A549 (cell line): ENCODE results near the gene EFNA3. TPM values are rescaled to one million over a fixed set of nuclear protein-coding genes. Genes with fewer than 3 reads are reported as not detected.

Source experiments
- ATAC-seq, 2 experiments: fragments of 200-7000 bp in 1 of 2; fragments of >200 bp in 1 of 2; cut with Nextera tagmentation in 1 of 2; cut with Tn5 transposase in 1 of 2; 3 replicates each; pipeline versions ENCODE4 v1.8.0 to v1.9.1; 2018 to 2020; ENCODE audit warnings: mild to moderate bottlenecking in 1 of 2, moderate library complexity in 1 of 2
- CTCF ChIA-PET: fragments of 300-600 bp; sonication (Branson Sonifier 250); formaldehyde crosslinking; extraction: SDS; loops from one replicate; lab custom pipeline; 2021; ENCODE audit warnings: antibody characterized with exemption, inconsistent platforms; lab: Yijun Ruan, JAX
- POLR2A ChIA-PET: fragments of 350-600 bp; formaldehyde crosslinking; extraction: SDS; loops from one replicate; lab custom pipeline; 2021; ENCODE audit warnings: antibody characterized with exemption, inconsistent platforms; lab: Yijun Ruan, JAX
- DNase-seq, 2 experiments: peaks; one replicate each; pipeline versions ENCODE4 v3.0.0 to v3.0.0-alpha.2; 2011 to 2016; ENCODE audit warnings: low read depth in 1 of 2, low spot score in 1 of 2
- FAIRE-seq: peaks from 2 replicates; lab custom pipeline; 2011; peaks lifted over from hg19 to GRCh38; lab: Jason Lieb, UNC
- H3K27ac ChIP-seq, 2 experiments: fragments of >200 bp; sonication (Bioruptor Twin); formaldehyde crosslinking; 3 replicates each; pipeline ENCODE4 v1.5.1; 2016 to 2017
- H3K4me1 ChIP-seq: fragments of >200 bp; sonication (Bioruptor Twin); formaldehyde crosslinking; 3 replicates; pipeline ENCODE4 v1.6.1; 2016
- H3K4me2 ChIP-seq: fragments of >200 bp; sonication (Bioruptor Twin); formaldehyde crosslinking; 3 replicates; pipeline ENCODE4 v1.6.1; 2016
- H3K4me3 ChIP-seq: fragments of >200 bp; sonication (Bioruptor Twin); formaldehyde crosslinking; 3 replicates; pipeline ENCODE4 v1.5.1; 2016
- H3K9me3 ChIP-seq: fragments of >200 bp; sonication (Bioruptor Twin); formaldehyde crosslinking; 3 replicates; pipeline ENCODE4 v1.6.1; 2016
- BHLHE40 ChIP-seq: IDR thresholded peaks from 2 replicates; pipeline ENCODE4 v1.6.1; 2012; ENCODE audit warnings: low read depth, low read length, inconsistent platforms
- FOXS1 ChIP-seq: fragments of 250-450 bp; sonication (Bioruptor Pico); IDR thresholded peaks from 2 replicates; pipeline ENCODE4 v1.5.0; 2020; ENCODE audit warnings: mild to moderate bottlenecking, moderate library complexity
- GATA3 ChIP-seq: IDR thresholded peaks from 2 replicates; pipeline ENCODE4 v1.6.1; 2012; ENCODE audit warnings: borderline replicate concordance
- HDAC2 ChIP-seq: fragments of 200-600 bp; sonication (generic); IDR thresholded peaks from 2 replicates; pipeline ENCODE4 v1.6.1; 2016
- HMGXB4 ChIP-seq: fragments of 250-450 bp; sonication (Bioruptor Pico); IDR thresholded peaks from 2 replicates; pipeline ENCODE4 v1.5.0; 2021; ENCODE audit warnings: mild to moderate bottlenecking, moderate library complexity, borderline replicate concordance
- HOXB5 ChIP-seq: fragments of 250-450 bp; sonication (Bioruptor Pico); IDR thresholded peaks from 2 replicates; pipeline ENCODE4 v1.5.0; 2020; ENCODE audit warnings: mild to moderate bottlenecking, moderate library complexity
- JUN ChIP-seq, 2 experiments: fragments of >200 bp; sonication (Bioruptor Twin); formaldehyde crosslinking; IDR thresholded peaks; 2 replicates in 1 of 2; 3 replicates in 1 of 2; pipeline ENCODE4 v1.6.1; 2016 to 2017
- JUNB ChIP-seq: fragments of >200 bp; sonication (Bioruptor Twin); formaldehyde crosslinking; IDR thresholded peaks from 2 replicates; pipeline ENCODE4 v1.6.1; 2016
- KDM1A ChIP-seq: fragments of 200-600 bp; sonication (generic); IDR thresholded peaks from 2 replicates; pipeline ENCODE4 v1.6.1; 2016; ENCODE audit warnings: low read depth, mild to moderate bottlenecking
- KDM5A ChIP-seq: fragments of 200-600 bp; sonication (generic); IDR thresholded peaks from 2 replicates; pipeline ENCODE4 v1.6.1; 2016; ENCODE audit warnings: antibody characterized with exemption, mild to moderate bottlenecking
- MAFK ChIP-seq: fragments of 450-650 bp; IDR thresholded peaks from 2 replicates; pipeline ENCODE4 v1.6.1; 2014; ENCODE audit not compliant: partially characterized antibody
- MAX ChIP-seq: IDR thresholded peaks from 2 replicates; pipeline ENCODE4 v1.6.1; 2012
- MAZ ChIP-seq: fragments of 150-350 bp; IDR thresholded peaks from 2 replicates; pipeline ENCODE4 v1.6.1; 2014; ENCODE audit warnings: antibody characterized with exemption, low read depth, low read length, borderline replicate concordance
- MYC ChIP-seq: IDR thresholded peaks from 2 replicates; pipeline ENCODE4 v1.6.1; 2012; ENCODE audit warnings: mild to moderate bottlenecking, inconsistent platforms, low read length, improper control_type of control experiment, borderline replicate concordance
- PBX3 ChIP-seq: IDR thresholded peaks from 2 replicates; pipeline ENCODE4 v1.6.1; 2012
- POLR2A ChIP-seq: IDR thresholded peaks from 2 replicates; pipeline ENCODE4 v1.6.1; 2012; ENCODE audit warnings: mild to moderate bottlenecking, low read length
- POLR2AphosphoS2 ChIP-seq: conservative IDR thresholded peaks from 2 replicates; pipeline ENCODE4 v1.6.1; 2012; ENCODE audit warnings: low read length, improper control_type of control experiment, inconsistent platforms
- RAD21 ChIP-seq, 2 experiments: fragments of >200 bp in 1 of 2; sonication (Bioruptor Twin) in 1 of 2; formaldehyde crosslinking in 1 of 2; IDR thresholded peaks in 1 of 2; conservative IDR thresholded peaks in 1 of 2; 2 replicates in 1 of 2; 3 replicates in 1 of 2; pipeline ENCODE4 v1.6.1; 2012 to 2018; ENCODE audit warnings: inconsistent platforms in 1 of 2
- REST ChIP-seq: fragments of 200-600 bp; sonication (generic); IDR thresholded peaks from 2 replicates; pipeline ENCODE4 v1.6.1; 2016; ENCODE audit warnings: antibody characterized with exemption, mild to moderate bottlenecking, moderate library complexity
- RNF2 ChIP-seq: fragments of 200-600 bp; sonication (generic); IDR thresholded peaks from 2 replicates; pipeline ENCODE4 v1.6.1; 2016; ENCODE audit warnings: low read depth, mild to moderate bottlenecking, antibody characterized with exemption, moderate library complexity, borderline replicate concordance
- SREBF2 ChIP-seq: fragments of 450-650 bp; IDR thresholded peaks from 2 replicates; pipeline ENCODE4 v1.6.1; 2014; ENCODE audit warnings: mild to moderate bottlenecking, moderate library complexity
- TFCP2L1 ChIP-seq: fragments of 250-450 bp; sonication (Bioruptor Pico); IDR thresholded peaks from 2 replicates; pipeline ENCODE4 v1.5.0; 2021; ENCODE audit warnings: mild to moderate bottlenecking
- USF2 ChIP-seq: fragments of 450-650 bp; IDR thresholded peaks from 2 replicates; pipeline ENCODE4 v1.6.1; 2014; ENCODE audit warnings: antibody characterized with exemption
- ZC3H11A ChIP-seq: fragments of 450-650 bp; IDR thresholded peaks from 2 replicates; pipeline ENCODE4 v1.6.1; 2014; ENCODE audit warnings: antibody characterized with exemption, mild to moderate bottlenecking
- ZFP36 ChIP-seq: fragments of 450-650 bp; IDR thresholded peaks from 2 replicates; pipeline ENCODE4 v1.6.1; 2014; ENCODE audit warnings: borderline replicate concordance; ENCODE audit not compliant: partially characterized antibody
- ZNF302 ChIP-seq: fragments of 250-450 bp; sonication (Bioruptor Pico); IDR thresholded peaks from 2 replicates; pipeline ENCODE4 v1.9.0; 2021; ENCODE audit warnings: inconsistent platforms, mild to moderate bottlenecking, moderate library complexity
- ZSCAN20 ChIP-seq: fragments of 250-450 bp; sonication (Bioruptor Pico); IDR thresholded peaks from 2 replicates; pipeline ENCODE4 v1.8.0; 2022; ENCODE audit warnings: mild to moderate bottlenecking, moderate library complexity
- WGBS: methylation state at CpG from one replicate; pipeline ENCODE4 v1.1.6; 2017; ENCODE audit errors: missing lambda C conversion rate; 5-methylcytosine and 5-hydroxymethylcytosine counted together
- polyA plus RNA-seq, 4 experiments: library from polyadenylated mRNA; depleted of rRNA in 3 of 4; stranded (reverse); fragments of >200 nt; fragmentation: RNase III in 1 of 4; extraction: RNeasy Plus Mini Kit Qiagen cat#74134 plus additional on column Dnase treatment in 1 of 4; gene quantifications; 2 replicates in 3 of 4; 3 replicates in 1 of 4; pipeline ENCODE4 v1.2.3, GENCODE V29; 2011 to 2017
- TF ChIP-seq, protein P1 (sequence below): IDR thresholded peaks from 2 replicates; pipeline ENCODE4 v1.6.1; 2012; ENCODE audit warnings: low read depth, borderline replicate concordance
- TF ChIP-seq, protein P2 (sequence below): fragments of >200 bp; sonication (Bioruptor Twin); formaldehyde crosslinking; IDR thresholded peaks from 3 replicates; pipeline ENCODE4 v1.6.1; 2016

Gene EFNA3
- polyA plus RNA-seq, 2 of the 4 experiments (the other 2 are of a cell fraction): 1.9 to 2.7 TPM

- ATAC-seq (peak; percentile 66 to 77), DNase-seq (peak; percentile 84 to 90), FAIRE-seq (no peak)
- Histone ChIP-seq H3K27ac (peak within 1 kb of the TSS; percentile 93 to 94), H3K4me1 (peaks cover 22% of the 10 kb centered on the region), H3K4me2 (peak within 1 kb of the TSS; percentile 97), H3K9me3 (no peaks in the 10 kb centered on the region), H3K4me3 (peak within 1 kb of the TSS; percentile 94)
- ChIA-PET POLR2A (interaction anchor here (0.7 to 1.4 kb wide), 8 partner anchors 9 to 80 kb away, joined by 3 to 6 read pairs (median 4); partner anchors contain the start of gene SHC1), CTCF (interaction anchor here (0.7 to 27.3 kb wide), 12 partner anchors 11 to 446 kb away, joined by 3 to 350 read pairs (median 3); partner anchors contain the start of genes EFNA3, EFNA4 and KRTCAP2)
- 2% methylated on average over 11 of the region's 99 CpGs for WGBS
- TF ChIP-seq ZC3H11A: no peak
- peak; percentile 42; the same call in 1 of the 2 replicates for TF ChIP-seq PBX3
- TF ChIP-seq REST: no peak
- no peak for TF ChIP-seq MAZ
- no peak for TF ChIP-seq ZSCAN20 (CRISPR knock-in tag)
- TF ChIP-seq HMGXB4: no peak
- no peak for TF ChIP-seq JUNB
- TF ChIP-seq, protein P1, sequence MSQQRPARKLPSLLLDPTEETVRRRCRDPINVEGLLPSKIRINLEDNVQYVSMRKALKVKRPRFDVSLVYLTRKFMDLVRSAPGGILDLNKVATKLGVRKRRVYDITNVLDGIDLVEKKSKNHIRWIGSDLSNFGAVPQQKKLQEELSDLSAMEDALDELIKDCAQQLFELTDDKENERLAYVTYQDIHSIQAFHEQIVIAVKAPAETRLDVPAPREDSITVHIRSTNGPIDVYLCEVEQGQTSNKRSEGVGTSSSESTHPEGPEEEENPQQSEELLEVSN: peak; percentile 99
- no peak for TF ChIP-seq HDAC2
- no peak for TF ChIP-seq ZFP36
- TF ChIP-seq SREBF2: no peak
- no peak for TF ChIP-seq TFCP2L1 (CRISPR knock-in tag)
- TF ChIP-seq MYC: 0 out of 2 replicates have a peak, but pooled peaks have one; percentile 31
- no peak for TF ChIP-seq KDM1A
- no peak for TF ChIP-seq HOXB5 (CRISPR knock-in tag)
- TF ChIP-seq KDM5A: no peak
- no peak for TF ChIP-seq ZNF302 (CRISPR knock-in tag)
- peak; percentile 64 for TF ChIP-seq POLR2A
- TF ChIP-seq MAFK: no peak
- TF ChIP-seq JUN (IDR thresholded peaks at IDR 0.05): 0 out of 5 replicates have a peak, but pooled peaks of 1 of the 2 experiments have one; percentile 16
- no peak for TF ChIP-seq FOXS1
- TF ChIP-seq RAD21 (conservative IDR thresholded peaks at IDR 0.05 in 1 of 2, IDR thresholded peaks at IDR 0.05 in 1 of 2): peak; percentile 54 to 60
- peak; percentile 38 for TF ChIP-seq USF2
- no peak for TF ChIP-seq POLR2AphosphoS2
- TF ChIP-seq RNF2: peak; percentile 86; the same call in 1 of the 2 replicates
- TF ChIP-seq, protein P2, sequence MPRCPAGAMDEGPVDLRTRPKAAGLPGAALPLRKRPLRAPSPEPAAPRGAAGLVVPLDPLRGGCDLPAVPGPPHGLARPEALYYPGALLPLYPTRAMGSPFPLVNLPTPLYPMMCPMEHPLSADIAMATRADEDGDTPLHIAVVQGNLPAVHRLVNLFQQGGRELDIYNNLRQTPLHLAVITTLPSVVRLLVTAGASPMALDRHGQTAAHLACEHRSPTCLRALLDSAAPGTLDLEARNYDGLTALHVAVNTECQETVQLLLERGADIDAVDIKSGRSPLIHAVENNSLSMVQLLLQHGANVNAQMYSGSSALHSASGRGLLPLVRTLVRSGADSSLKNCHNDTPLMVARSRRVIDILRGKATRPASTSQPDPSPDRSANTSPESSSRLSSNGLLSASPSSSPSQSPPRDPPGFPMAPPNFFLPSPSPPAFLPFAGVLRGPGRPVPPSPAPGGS: peak; percentile 59; the same call in 1 of the 3 replicates
- TF ChIP-seq MAX: peak; percentile 97
- TF ChIP-seq BHLHE40: peak; percentile 29; the same call in 1 of the 2 replicates
- peak; percentile 33 for TF ChIP-seq GATA3
Measured at GRCh38 chr1:155050560-155051341, 27.9 kb upstream of the EFNA3 start, which contains the start of gene ADAM15. TSS of gene ADAM15 (plus strand) at chr1:155051316. CDS start at chr1:155051387, 71 bp downstream.
